KBM-7 (cell line): ENCODE results near the gene ZNF678.
"Not testable (repeated sequence)": the region's sequence is repeated elsewhere in the genome, so short reads cannot be mapped to it uniquely, and the experiment has no call there.

Experiments used
- DNase-seq: peaks from one replicate; pipeline ENCODE4 v3.0.0-alpha.2; 2015
- in situ Hi-C: fragments of 300-500 bp; cut with MboI; formaldehyde crosslinking; loops from 2 replicates; pipeline ENCODE4 v1.14.3; 2020; ENCODE audit warnings: low sequenced_read_pairs, low pct_unique_long_range_greater_than_20kb, mixed read lengths

The ZNF678 gene

DNA sequence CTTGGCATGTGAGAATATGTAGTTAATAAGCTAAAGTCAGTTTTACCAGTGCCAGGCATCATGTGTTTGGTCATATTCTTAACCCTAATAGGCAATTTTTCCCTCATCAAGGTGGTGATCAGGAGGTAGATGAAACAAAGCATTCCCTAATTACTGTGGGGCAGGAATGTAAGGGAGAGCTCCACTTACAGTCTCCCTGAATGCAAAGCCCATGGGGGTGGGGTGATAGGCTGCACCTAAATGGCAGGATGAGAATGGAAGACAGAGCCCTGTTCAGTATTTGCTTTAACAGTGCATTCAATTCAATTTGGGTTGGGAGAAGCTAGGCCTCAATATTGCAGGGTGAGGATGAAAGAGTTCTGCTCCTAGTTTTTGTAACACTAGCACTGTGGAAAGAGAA is 23.4 kb downstream of the ZNF678 start:
- in situ Hi-C loops, result no loop called here
- DNase-seq, result no peak

DNA sequence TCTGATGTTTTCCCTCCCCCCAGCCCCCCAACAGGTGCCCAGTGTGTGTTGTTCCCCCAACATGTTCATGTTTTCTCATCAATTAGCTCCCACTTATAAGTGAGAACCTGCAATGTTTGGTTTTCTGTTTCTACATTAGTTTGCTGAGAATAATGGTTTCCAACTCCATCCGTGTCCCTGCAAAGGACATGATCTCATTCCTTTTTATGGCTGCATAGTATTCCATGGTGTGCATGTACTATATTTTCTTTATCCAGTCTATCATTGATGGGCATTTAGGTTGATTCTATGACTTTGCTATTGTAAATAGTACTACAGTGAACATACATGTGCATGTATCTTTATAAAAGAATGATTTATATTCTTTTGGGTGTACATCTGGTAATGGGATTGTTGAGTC is 24.6 kb downstream of the ZNF678 start:
- in situ Hi-C loops, result no loop called here
- no peak for DNase-seq

DNA sequence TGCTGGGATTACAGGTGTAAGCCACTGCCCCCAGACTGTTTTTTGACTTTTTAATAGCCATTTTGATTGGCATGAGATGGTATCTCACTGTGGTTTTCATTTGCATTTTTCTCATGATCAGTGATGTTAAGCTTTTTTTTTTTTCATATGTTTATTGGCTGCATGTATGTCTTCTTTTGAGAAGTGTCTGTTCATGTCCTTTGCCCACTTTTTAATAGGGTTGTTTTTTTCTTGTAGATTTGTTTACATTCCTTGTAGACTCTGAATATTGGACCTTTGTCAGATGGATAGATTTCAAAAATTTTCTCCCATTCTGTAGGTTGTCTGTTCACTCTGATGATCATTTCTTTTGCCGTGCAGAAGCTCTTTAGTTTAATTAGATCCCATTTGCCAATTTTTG is 25.4 kb downstream of the ZNF678 start:
- in situ Hi-C loops, DNase-seq: not testable (repeated sequence)

DNA sequence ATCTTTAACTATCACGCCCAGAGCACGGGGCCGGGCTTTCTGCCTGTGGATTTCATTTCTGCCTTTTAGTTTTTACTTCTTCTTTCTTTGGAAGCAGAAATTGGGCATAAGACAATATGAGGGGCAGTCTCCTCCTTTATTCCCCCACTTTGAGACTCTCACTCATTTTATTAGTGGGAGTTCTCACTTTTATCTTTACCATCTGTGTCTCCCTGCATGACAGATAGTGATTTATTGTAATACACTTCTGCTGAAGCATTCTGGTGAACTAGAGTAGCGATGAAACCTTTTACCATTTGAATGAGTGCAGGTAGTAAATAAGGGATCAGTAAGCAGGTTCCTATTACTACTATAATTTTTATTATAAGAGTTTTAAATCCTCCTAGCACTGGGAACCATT is 26.4 kb downstream of the ZNF678 start:
- in situ Hi-C loops, DNase-seq: not testable (repeated sequence)

DNA sequence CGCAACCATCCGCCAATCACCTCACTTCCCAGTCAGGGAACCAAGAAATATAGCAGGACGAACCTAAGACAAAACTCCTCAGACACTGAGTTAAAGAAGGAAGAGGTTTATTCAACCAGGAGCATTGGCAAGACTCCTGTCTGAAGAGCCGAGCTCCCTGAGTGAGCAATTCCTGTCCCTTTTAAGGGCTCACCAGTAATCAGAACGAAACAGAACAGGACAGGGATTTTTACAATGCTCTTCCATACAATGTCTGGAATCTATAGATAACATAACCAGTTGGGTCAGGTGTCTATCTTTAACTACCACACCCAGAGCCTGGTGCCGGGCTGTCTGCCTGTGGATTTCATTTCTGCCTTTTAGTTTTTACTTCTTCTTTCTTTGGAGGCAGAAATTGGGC is 32.9 kb downstream of the ZNF678 start:
- in situ Hi-C loops, result not testable (repeated sequence)

DNA sequence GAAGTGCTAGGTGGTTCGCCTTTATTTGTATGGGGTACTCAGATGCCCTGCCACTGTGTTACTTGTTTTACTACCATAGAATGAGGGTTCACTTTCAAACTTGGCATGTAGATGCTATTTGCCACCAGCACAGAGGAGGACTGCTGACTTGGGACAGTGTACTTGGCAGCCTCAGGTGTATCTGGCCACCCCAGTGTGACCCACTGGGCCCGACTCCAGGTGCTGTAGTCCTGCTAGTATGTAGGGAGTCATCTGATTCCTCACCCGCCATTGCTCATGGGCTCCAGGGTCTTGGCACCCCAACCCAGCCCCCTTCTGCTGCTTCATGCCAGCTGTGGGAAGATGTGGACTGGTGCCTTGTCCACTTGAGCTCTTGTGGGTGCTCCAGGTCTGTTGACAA is 40.0 kb downstream of the ZNF678 start:
- in situ Hi-C loops, result no loop called here
- no peak for DNase-seq

More for the DNA sequence above, 32.9 kb downstream of the ZNF678 start:
- not testable (repeated sequence) for DNase-seq

DNA sequence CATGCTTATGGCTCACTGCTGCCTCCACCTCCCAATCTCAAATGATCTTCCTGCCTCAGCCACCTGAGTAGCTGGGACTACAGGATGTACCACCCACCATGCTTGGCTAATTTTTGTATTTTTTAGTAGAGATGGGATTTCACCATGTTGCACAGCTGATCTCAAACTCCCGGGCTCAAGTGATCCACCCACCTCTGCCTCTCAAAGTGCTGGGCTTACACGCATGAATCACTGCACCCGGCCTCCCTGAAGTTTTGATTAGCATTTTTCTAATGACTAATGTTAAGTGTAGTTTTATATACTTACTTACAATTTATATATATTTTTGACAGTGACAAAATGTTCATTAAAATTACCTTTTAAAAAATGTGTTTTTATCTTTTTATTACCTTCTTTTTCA is 41.1 kb downstream of the ZNF678 start:
- no peak for DNase-seq
- in situ Hi-C loops, result no loop called here

DNA sequence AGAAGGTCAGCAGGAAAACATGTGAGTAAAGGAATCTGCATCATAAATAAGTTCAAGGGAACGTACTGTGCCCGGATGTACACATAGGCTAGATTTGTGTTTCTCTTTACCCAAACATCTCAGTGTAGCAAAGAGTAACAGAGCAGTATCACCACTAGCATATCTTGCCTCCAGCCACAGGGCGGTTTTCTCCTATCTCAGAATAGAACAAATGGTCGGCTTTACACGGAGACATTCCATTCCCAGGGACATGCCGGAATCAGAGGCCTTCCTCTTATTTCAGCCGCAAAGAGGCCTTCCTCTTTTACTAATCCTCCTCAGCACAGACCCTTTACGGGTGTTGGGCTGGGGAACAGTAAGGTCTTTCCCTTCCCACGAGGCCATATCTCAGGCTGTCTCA is 42.9 kb downstream of the ZNF678 start:
- in situ Hi-C loops, DNase-seq: not testable (repeated sequence)

DNA sequence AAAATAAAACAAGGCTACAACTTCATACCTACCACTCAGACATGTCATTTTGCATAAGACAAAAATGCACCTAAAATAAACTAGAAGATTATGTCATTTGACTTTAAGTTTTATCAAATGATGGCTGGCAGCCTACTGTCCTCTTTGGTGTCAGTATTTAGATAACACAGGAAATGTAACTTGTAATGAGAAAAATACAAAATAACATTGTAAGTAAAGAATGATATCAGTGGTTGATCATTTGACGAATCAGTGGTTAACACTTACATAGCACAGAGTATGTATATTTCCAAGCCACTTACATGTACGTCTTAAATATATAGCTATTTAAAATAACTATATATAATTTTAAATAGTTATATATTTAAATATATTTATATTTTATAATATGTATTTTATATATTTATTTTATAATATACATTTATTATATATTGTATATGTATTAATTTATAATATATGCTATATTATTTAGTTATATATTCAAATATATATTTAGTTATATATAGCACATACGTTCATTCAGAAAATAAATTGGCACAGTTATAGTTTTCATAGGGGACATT is 44.1 kb downstream of the ZNF678 start:
- no peak for DNase-seq
- in situ Hi-C loops, result no loop called here

DNA sequence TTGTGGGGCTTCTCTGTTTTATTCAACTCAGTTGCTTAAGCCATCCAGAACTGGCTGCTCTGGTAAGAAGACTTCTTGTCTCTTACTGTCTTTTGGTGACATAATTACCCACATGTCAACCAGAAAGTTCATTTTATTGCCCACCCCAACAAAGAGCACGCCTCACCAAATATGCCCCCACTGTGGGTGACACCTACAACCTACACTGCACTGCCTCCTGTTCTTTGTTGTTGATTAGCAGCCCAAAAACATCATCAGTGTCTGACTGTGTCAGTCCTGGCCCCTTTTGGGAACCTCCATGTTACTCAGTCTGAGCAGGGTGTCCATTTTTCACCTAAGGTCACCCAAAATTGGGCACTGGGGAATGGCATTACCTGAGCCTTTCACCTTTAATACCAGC is 49.3 kb downstream of the ZNF678 start:
- in situ Hi-C loops, result no loop called here
- DNase-seq, result no peak

DNA sequence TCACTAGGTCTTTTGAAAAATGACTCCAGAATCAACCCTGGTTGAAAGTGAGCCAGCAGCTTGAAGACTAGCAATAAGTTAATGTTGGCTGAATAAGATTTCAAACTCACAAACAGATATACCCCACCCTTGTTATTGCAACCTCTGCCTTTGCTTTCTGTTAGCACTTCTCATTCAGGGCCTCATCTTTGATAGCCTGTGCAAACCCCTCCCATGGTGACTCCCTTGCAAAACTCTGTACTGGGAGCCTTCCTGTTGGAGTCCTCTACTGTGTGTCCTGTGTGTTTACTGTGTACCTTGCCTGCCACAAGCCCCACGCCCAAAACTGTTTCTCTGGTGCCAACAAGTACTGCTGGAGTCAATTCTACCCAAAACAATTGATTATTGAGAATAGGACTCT is 50.2 kb downstream of the ZNF678 start:
- in situ Hi-C loops, result no loop called here
- DNase-seq, result no peak

DNA sequence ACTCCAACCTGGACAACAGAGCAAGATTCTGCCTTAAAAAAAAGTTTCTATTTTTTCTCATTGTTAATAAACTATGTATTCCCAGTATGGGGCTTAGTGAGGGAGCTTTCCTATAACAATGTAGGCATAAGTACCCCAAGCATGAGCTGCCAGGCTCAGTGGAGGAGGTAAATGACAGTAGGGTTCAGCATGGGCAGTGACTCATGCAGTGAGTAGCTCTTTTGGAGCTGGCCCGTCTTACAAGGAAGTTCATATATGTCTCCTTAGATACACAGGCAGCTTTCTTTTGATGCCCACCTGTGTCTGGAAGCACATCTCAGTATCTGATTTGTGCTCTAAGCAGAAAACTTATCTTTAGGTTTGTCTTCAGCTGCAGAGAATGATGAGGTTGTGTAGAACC is 57.9 kb downstream of the ZNF678 start:
- in situ Hi-C loops, result no loop called here
- DNase-seq, result no peak

DNA sequence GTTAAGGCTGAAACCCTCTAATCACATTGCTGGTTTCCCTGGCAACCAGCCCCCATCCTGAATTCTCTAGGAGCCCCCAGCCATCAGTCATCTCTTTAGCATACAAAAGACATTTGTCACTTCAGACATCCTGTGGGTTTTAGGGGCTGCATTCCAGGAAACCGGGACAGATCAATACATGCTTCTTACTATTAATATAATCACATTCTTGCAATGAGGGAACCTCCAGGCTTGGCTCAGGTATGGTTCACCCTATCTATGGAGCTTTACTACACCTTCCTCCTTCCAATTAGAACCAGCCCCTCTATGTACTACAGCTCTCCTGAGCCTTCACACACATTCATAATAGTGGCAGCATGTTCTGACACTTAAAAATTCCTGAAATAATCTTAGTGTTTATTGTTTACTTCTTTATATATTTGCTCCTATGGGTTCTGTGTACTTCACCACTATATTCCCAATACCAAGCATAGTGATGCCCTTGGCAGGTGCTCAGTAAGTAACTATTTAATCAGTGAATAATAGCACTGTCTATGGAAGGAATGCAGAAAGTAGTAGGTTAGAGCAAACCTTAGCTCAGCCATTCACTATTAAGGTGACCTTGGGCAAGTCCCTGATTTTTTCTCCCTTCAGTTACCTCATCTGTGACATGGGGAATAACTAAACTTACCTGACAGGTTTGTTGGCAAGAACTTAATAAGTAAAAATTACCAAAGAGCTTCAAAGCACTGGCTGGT is 59.6 kb downstream of the ZNF678 start:
- in situ Hi-C loops, result no loop called here

DNA sequence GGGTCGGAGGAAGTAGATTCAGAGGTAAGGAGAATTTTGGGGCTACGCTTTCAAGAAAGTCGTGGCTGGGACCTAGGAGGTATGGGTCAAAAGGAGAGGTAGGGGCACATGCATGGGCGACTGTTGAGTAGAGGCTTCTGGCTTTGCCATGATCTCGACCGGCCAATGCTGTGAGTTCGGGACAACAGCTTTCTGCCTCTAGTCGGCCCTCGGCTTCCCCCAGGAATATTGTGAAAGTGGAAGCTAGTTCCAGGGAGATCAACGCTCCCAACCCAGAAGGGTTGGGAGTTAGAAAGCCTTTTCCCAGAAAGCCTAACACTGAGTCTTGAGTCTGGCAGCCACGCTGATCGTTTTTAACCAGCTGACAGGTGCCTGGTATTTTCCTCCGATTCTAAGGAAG is 69.0 kb downstream of the ZNF678 start:
- in situ Hi-C loops, result no loop called here

More for the DNA sequence above, 59.6 kb downstream of the ZNF678 start:
- DNase-seq, result no peak

DNA sequence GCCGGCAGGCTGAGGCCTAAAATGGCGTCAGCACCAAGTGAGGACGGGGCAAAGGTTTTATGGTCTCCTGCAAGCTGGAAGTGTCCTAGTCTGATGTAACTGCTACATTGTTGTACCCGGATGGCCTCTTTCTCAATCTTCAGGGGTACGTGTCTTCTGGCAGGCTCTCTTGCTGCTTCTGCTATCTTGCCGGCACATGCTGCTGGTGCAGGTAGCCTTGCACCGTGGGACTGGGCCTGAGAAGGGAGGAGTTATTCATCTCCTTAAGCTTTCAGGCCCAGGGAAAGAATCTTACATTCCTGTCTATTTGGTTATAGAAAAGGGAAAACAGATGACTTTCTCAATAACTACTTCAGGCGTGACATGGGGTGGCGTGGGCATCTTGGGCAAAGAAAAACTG is 72.2 kb downstream of the ZNF678 start:
- DNase-seq, result no peak
- in situ Hi-C loops, result no loop called here

More for the DNA sequence above, 69.0 kb downstream of the ZNF678 start:
- no peak for DNase-seq

DNA sequence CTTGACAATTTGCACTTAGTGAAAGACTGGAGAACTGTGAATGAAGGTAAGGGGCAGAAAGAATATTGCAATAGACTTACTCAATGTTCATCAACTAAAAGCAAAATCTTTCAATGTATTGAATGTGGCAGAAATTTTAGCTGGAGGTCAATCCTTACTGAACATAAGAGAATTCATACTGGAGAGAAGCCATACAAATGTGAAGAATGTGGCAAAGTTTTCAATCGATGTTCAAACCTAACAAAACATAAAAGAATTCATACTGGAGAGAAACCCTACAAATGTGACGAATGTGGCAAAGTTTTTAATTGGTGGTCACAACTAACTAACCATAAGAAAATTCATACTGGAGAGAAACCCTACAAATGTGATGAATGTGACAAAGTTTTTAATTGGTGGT is 91.1 kb downstream of the ZNF678 start:
- DNase-seq, result peak; percentile 8
- in situ Hi-C loops, result no loop called here

DNA sequence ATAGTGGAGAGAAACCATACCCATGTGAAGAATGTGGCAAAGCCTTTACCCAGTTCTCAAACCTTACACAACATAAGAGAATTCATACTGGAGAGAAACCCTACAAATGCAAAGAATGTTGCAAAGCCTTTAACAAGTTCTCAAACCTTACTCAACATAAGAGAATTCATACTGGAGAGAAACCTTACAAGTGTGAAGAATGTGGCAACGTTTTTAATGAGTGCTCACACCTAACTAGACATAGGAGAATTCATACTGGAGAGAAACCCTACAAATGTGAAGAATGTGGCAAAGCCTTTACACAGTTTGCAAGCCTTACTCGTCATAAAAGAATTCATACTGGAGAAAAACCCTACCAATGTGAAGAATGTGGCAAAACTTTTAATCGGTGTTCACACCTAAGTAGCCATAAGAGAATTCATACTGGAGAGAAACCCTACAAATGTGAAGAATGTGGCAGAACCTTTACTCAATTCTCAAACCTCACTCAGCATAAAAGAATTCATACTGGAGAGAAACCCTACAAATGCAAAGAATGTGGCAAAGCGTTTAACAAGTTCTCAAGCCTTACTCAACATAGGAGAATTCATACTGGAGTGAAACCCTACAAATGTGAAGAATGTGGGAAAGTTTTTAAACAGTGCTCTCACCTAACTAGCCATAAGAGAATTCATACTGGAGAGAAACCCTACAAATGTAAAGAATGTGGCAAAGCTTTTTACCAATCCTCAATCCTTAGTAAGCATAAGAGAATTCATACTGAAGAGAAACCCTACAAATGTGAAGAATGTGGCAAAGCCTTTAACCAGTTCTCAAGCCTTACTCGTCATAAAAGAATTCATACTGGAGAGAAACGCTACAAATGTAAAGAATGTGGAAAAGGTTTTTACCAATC is 91.7 kb downstream of the ZNF678 start:
- peak; percentile 8 for DNase-seq
- in situ Hi-C loops, result no loop called here

DNA sequence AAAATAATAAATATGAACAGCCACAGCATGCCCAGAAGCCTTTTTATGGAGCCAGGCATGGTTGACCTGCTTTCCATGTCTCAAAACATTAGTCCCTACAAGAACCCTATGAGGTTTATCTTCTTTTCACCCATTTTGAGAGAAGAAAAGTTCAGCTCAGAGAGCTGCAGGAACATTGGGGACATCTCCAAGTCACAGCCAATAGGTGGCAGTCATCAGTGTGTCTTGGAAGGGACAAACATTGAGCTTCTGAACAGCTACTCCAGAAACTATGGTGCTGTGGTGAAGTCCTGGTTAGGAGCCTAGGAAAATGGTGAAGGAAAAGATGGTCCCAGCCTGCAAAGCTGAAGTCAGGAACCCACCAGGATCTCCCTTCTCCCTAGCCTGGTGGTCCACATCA is 98.1 kb downstream of the ZNF678 start:
- in situ Hi-C loops, result no loop called here
- no peak for DNase-seq

DNA sequence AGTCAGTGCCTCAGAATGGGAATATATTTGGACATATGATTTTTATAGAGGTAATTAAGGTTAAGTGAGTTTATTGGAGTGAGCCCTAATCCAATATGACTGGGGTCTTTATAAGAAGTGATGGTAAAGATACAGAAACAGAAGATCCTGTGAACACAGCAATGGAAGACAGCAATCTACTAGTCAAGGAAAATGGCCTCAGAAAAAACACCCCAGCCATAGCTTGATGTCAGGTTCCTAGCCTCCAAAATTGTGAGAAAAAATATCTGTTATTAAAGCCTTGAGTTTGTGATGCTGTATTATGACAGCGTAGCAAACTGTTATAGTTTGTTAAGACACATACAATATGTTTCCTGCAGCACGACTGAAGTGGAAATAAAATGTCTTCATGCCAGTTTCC is 99.6 kb downstream of the ZNF678 start:
- in situ Hi-C loops, result no loop called here

DNA sequence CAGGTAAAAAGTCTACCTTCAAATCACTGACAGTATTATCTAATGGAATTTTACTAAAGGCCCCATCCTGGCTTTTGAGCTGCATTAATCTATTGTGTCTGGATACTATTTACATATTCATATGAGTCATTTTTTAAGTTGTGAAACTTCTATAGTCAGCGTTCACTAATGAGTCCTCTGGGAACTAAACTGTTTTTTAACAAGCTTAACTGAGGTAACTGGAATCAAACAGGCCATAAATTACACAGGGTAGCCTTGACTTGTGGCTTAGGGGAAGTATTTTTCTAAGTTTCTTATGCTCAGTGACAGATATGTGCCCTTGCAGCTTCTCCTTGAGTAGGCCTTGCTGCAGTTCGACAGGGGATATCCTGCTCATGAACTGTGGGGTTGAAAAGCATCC is 102.9 kb downstream of the ZNF678 start:
- in situ Hi-C loops, result no loop called here
- DNase-seq, result no peak

More for the DNA sequence above, 99.6 kb downstream of the ZNF678 start:
- DNase-seq, result no peak
